Measurements from ENCODE around the gene NELL2. TPM values are rescaled to one million over a fixed set of nuclear protein-coding genes. Genes with fewer than 3 reads are reported as not detected.

Gene NELL2
- total RNA-seq, 1 experiment from 2014 or later = 32.7 TPM

GRCh38 chr12:44627387-44628166, 248.5 kb downstream of the NELL2 start:
- Histone ChIP-seq H3T11ph (ENCODE audit: low read length) (no peak overlapping the region), H3K4me1 (ENCODE audit: insufficient read depth, low read length) (no peaks in the 10 kb centered on the region), H4K91ac (ENCODE audit: insufficient read length, low read depth, low read length) (no peak overlapping the region), H3K27me3 (ENCODE audit: insufficient read depth, low read length) (no peaks in the 10 kb centered on the region), H3K79me2 (ENCODE audit: insufficient read depth, low read length) (no peaks in the 10 kb centered on the region), H2BK120ac (ENCODE audit: low read depth, low read length, poor library complexity, severe bottlenecking) (no peak overlapping the region), H3K9ac (ENCODE audit: extremely low read depth, insufficient read length, low read length) (no peak overlapping the region), H2BK12ac (ENCODE audit: insufficient read length, low read depth, low read length) (no peak overlapping the region), H3K18ac (ENCODE audit: insufficient read length, low read depth, low read length) (no peak overlapping the region), H2BK20ac (ENCODE audit: low read depth, low read length, poor library complexity, severe bottlenecking) (no peak overlapping the region), H3K27ac (ENCODE audit: insufficient read length, low read depth, low read length) (no peak overlapping the region), H3K56ac (ENCODE audit: insufficient read length, low read depth, low read length) (no peak overlapping the region), H2BK5ac (ENCODE audit: insufficient read length, low read length) (no peak overlapping the region), H4K8ac (replicated peaks; ENCODE audit: insufficient read length, low read depth, low read length) (no peak overlapping the region), H3K23me2 (ENCODE audit: insufficient read length, low read depth, low read length, poor library complexity, severe bottlenecking) (no peaks in the 10 kb centered on the region), H3K4ac (ENCODE audit: low read depth, low read length) (no peak overlapping the region), H4K20me1 (ENCODE audit: control insufficient read depth, insufficient read depth, insufficient read length) (no peaks in the 10 kb centered on the region), H2AK5ac (ENCODE audit: insufficient read length, low read length) (no peak overlapping the region), H2BK15ac (ENCODE audit: low read depth, low read length) (no peak overlapping the region), H3K14ac (ENCODE audit: insufficient read depth, low read length) (no peak overlapping the region), H2AFZ (ENCODE audit: low read length) (no peak overlapping the region), H3K23ac (ENCODE audit: insufficient read length, low read depth, low read length) (no peak overlapping the region), H3K9me3 (ENCODE audit: control insufficient read depth, low read depth, low read length) (no peaks in the 10 kb centered on the region), H4K5ac (ENCODE audit: insufficient read length, low read depth, low read length) (no peak overlapping the region), H3K4me2 (ENCODE audit: insufficient read depth, insufficient read length, low read length) (no peak overlapping the region), H3K79me1 (ENCODE audit: insufficient read depth, low read depth, low read length, poor library complexity, severe bottlenecking) (no peaks in the 10 kb centered on the region)
- Mint-ChIP-seq H3K27me3 (ENCODE audit: low read depth) (no peaks in the 10 kb centered on the region), H3K9me3 (no peaks in the 10 kb centered on the region), H3K4me1 (peaks cover 17 to 22% of the 10 kb centered on the region in 2 experiments), H3K4me3 (no peak overlapping the region), H3K27ac (no peak overlapping the region), H3K36me3 (ENCODE audit: insufficient read depth in 1 of 3, low read depth in 3 of 3) (no peaks in the 10 kb centered on the region)
- WGBS (ENCODE audit: extremely low coverage, insufficient read length, low lambda C conversion rate) = no CpG with 5 or more reads among the region's 5 CpGs
- TF ChIP-seq CTCF (conservative IDR thresholded peaks at IDR 0.05) = no peak
- DNase-seq = no peak

All from H9 (cell line).